B cell (primary cell): Measurements from ENCODE around the gene CDKAL1. TPM values are rescaled to one million over a fixed set of nuclear protein-coding genes. Genes with fewer than 3 reads are reported as not detected.

Source experiments
- ATAC-seq: fragments of 200-7000 bp; cut with Tn5 transposase; one replicate; pipeline ENCODE4 v1.10.0; 2021; ENCODE audit warnings: low read depth, mild to moderate bottlenecking, moderate number of reproducible peaks, moderate library complexity
- CTCF ChIA-PET: fragments of 350-600 bp; sonication (Branson Sonifier 250); formaldehyde crosslinking; loops from one replicate; lab custom pipeline; 2021; ENCODE audit warnings: antibody characterized with exemption, inconsistent platforms; lab: Charles Lee
- POLR2A ChIA-PET: fragments of 350-600 bp; sonication (Branson Sonifier 250); formaldehyde crosslinking; loops from one replicate; lab custom pipeline; 2021; ENCODE audit warnings: antibody characterized with exemption; lab: Charles Lee
- DNase-seq: peaks from one replicate; pipeline ENCODE4 v3.0.0; 2013
- H2AFZ ChIP-seq: 2 replicates; pipeline ENCODE4 v1.6.1; 2012; ENCODE audit warnings: mild to moderate bottlenecking, low read depth, low read length; ENCODE audit not compliant: insufficient read depth, poor library complexity, severe bottlenecking
- H3K27ac ChIP-seq, 2 donors: 1 replicate in 1 of 2; 2 replicates in 1 of 2; pipeline ENCODE4 v1.5.1; 2012 to 2013; ENCODE audit warnings: low read length in 2 of 2, mild to moderate bottlenecking in 2 of 2, moderate library complexity in 1 of 2
- H3K27me3 ChIP-seq, 4 experiments: fragments of 200-600 bp in 1 of 4; sonication (generic) in 1 of 4; replicated peaks in 1 of 4; 1 replicate in 2 of 4; 2 replicates in 2 of 4; pipeline versions ENCODE4 v1.6.1 to v1.7.0; 2013 to 2016; ENCODE audit warnings: low read length in 3 of 4, mild to moderate bottlenecking in 2 of 4, mixed read lengths in 1 of 4, moderate library complexity in 1 of 4; ENCODE audit not compliant: insufficient read depth in 4 of 4, control insufficient read depth in 3 of 4; ENCODE audit errors: control extremely low read depth in 1 of 4
- H3K36me3 ChIP-seq, 2 experiments: replicated peaks in 1 of 2; 1 replicate in 1 of 2; 2 replicates in 1 of 2; pipeline versions ENCODE4 v1.6.1 to v1.7.1; 2013; ENCODE audit warnings: low read length in 1 of 2; ENCODE audit not compliant: insufficient read depth in 2 of 2, control insufficient read depth in 1 of 2; ENCODE audit errors: control extremely low read depth in 1 of 2, extremely low read depth in 1 of 2
- H3K4me1 ChIP-seq, 2 donors: fragments of 200-600 bp in 1 of 2; sonication (generic) in 1 of 2; 1 replicate in 1 of 2; 2 replicates in 1 of 2; pipeline versions ENCODE4 v1.5.1 to v1.6.1; 2013 to 2017; ENCODE audit warnings: low read length in 2 of 2; ENCODE audit not compliant: control insufficient read depth in 2 of 2, insufficient read depth in 2 of 2
- H3K4me2 ChIP-seq: replicated peaks from 2 replicates; pipeline ENCODE3; 2012; ENCODE audit warnings: mild to moderate bottlenecking, low read depth, low read length; ENCODE audit not compliant: poor library complexity, severe bottlenecking
- H3K4me3 ChIP-seq, 5 experiments: fragments of 200-600 bp in 1 of 5; sonication (generic) in 1 of 5; 1 replicate in 3 of 5; 2 replicates in 2 of 5; pipeline versions ENCODE4 v1.5.1 to v1.7.0; 2011 to 2016; ENCODE audit warnings: low read length in 4 of 5, mild to moderate bottlenecking in 4 of 5, low read depth in 2 of 5, control low read depth in 1 of 5, moderate library complexity in 1 of 5; ENCODE audit not compliant: insufficient read depth in 1 of 5; ENCODE audit errors: control extremely low read depth in 1 of 5, extremely low read depth in 1 of 5
- H3K79me2 ChIP-seq: fragments of 200-600 bp; sonication (generic); one replicate; pipeline ENCODE4 v1.6.0; 2016; ENCODE audit warnings: low read length; ENCODE audit not compliant: control insufficient read depth, insufficient read depth
- H3K9ac ChIP-seq: fragments of 200-600 bp; sonication (generic); 2 replicates; pipeline ENCODE4 v1.6.1; 2017; ENCODE audit warnings: mild to moderate bottlenecking, low read length, moderate library complexity
- H3K9me3 ChIP-seq, 3 donors: one replicate each; pipeline versions ENCODE4 v1.6.1 to v1.7.1; 2013; ENCODE audit warnings: low read length in 2 of 3; ENCODE audit not compliant: control insufficient read depth in 2 of 3, insufficient read depth in 1 of 3; ENCODE audit errors: control extremely low read depth in 1 of 3
- H4K20me1 ChIP-seq: 2 replicates; pipeline ENCODE4 v1.6.0; 2012; ENCODE audit warnings: mild to moderate bottlenecking, low read length; ENCODE audit not compliant: insufficient read depth, control insufficient read depth, poor library complexity, severe bottlenecking
- H3K27ac Mint-ChIP-seq: one replicate; pipeline ENCODE4 v1.8.0; 2021; ENCODE audit warnings: mixed read lengths
- H3K27me3 Mint-ChIP-seq: one replicate; pipeline ENCODE4 v1.8.0; 2021; ENCODE audit warnings: mixed read lengths
- H3K4me1 Mint-ChIP-seq: one replicate; pipeline ENCODE4 v1.8.0; 2021; ENCODE audit warnings: mixed read lengths
- H3K4me3 Mint-ChIP-seq: one replicate; pipeline ENCODE4 v1.8.0; 2021; ENCODE audit warnings: mixed read lengths
- H3K9me3 Mint-ChIP-seq: one replicate; pipeline ENCODE4 v1.8.0; 2022; ENCODE audit warnings: mixed read lengths; ENCODE audit not compliant: insufficient read depth
- EZH2 ChIP-seq: IDR thresholded peaks from 2 replicates; pipeline ENCODE4 v1.6.1; 2012; ENCODE audit warnings: borderline replicate concordance, low read depth, mild to moderate bottlenecking, moderate library complexity, low read length; ENCODE audit not compliant: insufficient read depth, poor library complexity, severe bottlenecking
- WGBS: methylation state at CpG from one replicate; pipeline ENCODE4 v1.1.5; 2013; ENCODE audit warnings: missing lambda C conversion rate; ENCODE audit not compliant: insufficient coverage; 5-methylcytosine and 5-hydroxymethylcytosine counted together
- intact Hi-C: fragments of 100-400 bp; cut with micrococcal nuclease; formaldehyde crosslinking; loops from one replicate; pipeline ENCODE4 v1.10.0; 2022
- polyA plus RNA-seq: library from polyadenylated mRNA; depleted of rRNA; stranded (reverse); fragments of >200 nt; gene quantifications from 2 replicates; pipeline ENCODE4 v1.2.3, GENCODE V29; 2012
- total RNA-seq, 2 donors: library from RNA; stranded (reverse); fragments of 120-200 nt in 1 of 2; gene quantifications; 1 replicate in 1 of 2; 2 replicates in 1 of 2; pipeline versions ENCODE4 v1.2.3 to v1.2.4, GENCODE V29; 2013 to 2022
- TF ChIP-seq, protein P1 (sequence below): fragments of 200-600 bp; IDR thresholded peaks from one replicate; pipeline ENCODE4 v1.8.0; 2022; ENCODE audit warnings: antibody characterized with exemption, mild to moderate bottlenecking

Gene CDKAL1
- total and polyA plus RNA-seq, 2 donors (not counting 1 experiment from before 2014, with no cell fraction given) = 6.1 to 33.3 TPM

DNA sequence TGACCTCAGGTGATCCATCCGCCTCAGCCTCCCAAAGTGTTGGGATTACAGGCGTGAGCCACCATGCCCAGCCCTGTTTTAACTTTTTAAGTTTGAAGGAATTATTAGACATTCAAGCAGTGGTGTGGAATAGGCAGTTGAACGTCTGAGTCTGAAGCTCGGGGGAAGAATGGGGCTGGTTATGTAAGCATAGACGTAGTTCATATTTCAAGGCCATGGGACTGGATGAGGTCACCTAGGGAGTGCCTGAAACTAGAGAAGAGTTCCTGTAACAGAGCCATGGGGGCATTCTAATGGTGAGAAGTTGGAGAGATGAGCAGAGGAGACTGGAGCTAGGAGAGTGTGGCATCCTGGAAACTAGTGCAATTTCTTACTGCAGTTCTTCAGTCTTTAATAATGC lies 6.4 kb downstream of the CDKAL1 start:
- Mint-ChIP-seq H3K27me3 (no peaks in the 10 kb centered on the region), H3K4me1 (peaks cover 20% of the 10 kb centered on the region), H3K9me3 (no peaks in the 10 kb centered on the region), H3K4me3 (no peak overlapping the region), H3K27ac (no peak overlapping the region)
- Histone ChIP-seq H3K79me2 (peaks cover 61% of the 10 kb centered on the region), H3K4me2 (no peak overlapping the region), H3K9ac (no peak overlapping the region), H3K36me3 (peaks cover 8 to 36% of the 10 kb centered on the region in 2 experiments), H3K4me1 (peaks cover under 1 to 4% of the 10 kb centered on the region in 2 donors), H3K9me3 (no peaks in the 10 kb centered on the region), H2AFZ (no peak overlapping the region), H3K4me3 (no peak overlapping the region), H4K20me1 (peaks cover 20% of the 10 kb centered on the region), H3K27ac (no peak overlapping the region), H3K27me3 (no peaks in the 10 kb centered on the region)
- intact Hi-C loops = no loop called here
- DNase-seq (no peak), ATAC-seq (no peak)
- 93% methylated on average over 5 of the region's 5 CpGs for WGBS
- CTCF ChIA-PET = interaction anchor here (0.5 to 2.2 kb wide), 3 partner anchors 10 to 23 kb away, joined by 3 to 8 read pairs (median 4); no protein-coding TSS in a partner anchor
- POLR2A ChIA-PET = no interaction called here
- TF ChIP-seq, protein P1, sequence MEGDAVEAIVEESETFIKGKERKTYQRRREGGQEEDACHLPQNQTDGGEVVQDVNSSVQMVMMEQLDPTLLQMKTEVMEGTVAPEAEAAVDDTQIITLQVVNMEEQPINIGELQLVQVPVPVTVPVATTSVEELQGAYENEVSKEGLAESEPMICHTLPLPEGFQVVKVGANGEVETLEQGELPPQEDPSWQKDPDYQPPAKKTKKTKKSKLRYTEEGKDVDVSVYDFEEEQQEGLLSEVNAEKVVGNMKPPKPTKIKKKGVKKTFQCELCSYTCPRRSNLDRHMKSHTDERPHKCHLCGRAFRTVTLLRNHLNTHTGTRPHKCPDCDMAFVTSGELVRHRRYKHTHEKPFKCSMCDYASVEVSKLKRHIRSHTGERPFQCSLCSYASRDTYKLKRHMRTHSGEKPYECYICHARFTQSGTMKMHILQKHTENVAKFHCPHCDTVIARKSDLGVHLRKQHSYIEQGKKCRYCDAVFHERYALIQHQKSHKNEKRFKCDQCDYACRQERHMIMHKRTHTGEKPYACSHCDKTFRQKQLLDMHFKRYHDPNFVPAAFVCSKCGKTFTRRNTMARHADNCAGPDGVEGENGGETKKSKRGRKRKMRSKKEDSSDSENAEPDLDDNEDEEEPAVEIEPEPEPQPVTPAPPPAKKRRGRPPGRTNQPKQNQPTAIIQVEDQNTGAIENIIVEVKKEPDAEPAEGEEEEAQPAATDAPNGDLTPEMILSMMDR = no peak

DNA sequence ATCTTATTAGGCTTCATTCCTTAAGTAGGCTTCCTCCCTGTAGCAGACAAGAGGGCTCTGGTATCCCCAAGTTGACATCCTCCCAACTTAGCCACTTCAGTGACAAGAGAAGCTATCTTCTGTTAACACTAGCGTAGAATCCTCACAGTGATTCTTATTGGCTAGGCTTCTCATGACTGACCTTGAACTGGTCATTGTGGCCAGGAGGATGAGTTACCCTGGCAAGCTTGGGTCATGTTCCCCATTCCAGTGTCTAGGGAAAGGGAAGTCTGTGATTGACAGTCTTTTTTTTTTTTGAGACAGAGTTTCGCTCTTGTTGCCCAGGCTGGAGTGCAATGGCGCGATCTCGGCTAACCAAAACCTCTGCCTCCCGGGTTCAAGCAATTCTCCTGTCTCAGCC lies 7.1 kb downstream of the CDKAL1 start:
- POLR2A ChIA-PET = no interaction called here
- no peaks in the 10 kb centered on the region for H3K4me1 ChIP-seq
- no peak overlapping the region for H3K9ac ChIP-seq
- intact Hi-C loops = no loop called here
- CTCF ChIA-PET = interaction anchor here (1.6 to 2.2 kb wide), 2 partner anchors 13 to 23 kb away, joined by 4 to 8 read pairs; no protein-coding TSS in a partner anchor
- ATAC-seq (no peak), DNase-seq (no peak)
- no peak overlapping the region for H2AFZ ChIP-seq
- 97% methylated on average over 6 of the region's 6 CpGs for WGBS
- peaks cover 54% of the 10 kb centered on the region for H3K79me2 ChIP-seq
- no peak for TF ChIP-seq EZH2
- TF ChIP-seq, protein P1 = no peak
- no peaks in the 10 kb centered on the region for H3K27me3 ChIP-seq
- peaks cover 20% of the 10 kb centered on the region for H4K20me1 ChIP-seq
- H3K4me3 ChIP-seq = no peak overlapping the region
- Mint-ChIP-seq H3K9me3 (no peaks in the 10 kb centered on the region), H3K27ac (no peak overlapping the region), H3K27me3 (no peaks in the 10 kb centered on the region), H3K4me1 (peaks cover 15% of the 10 kb centered on the region), H3K4me3 (no peak overlapping the region)
- H3K36me3 ChIP-seq = peaks cover 10 to 40% of the 10 kb centered on the region in 2 experiments
- no peaks in the 10 kb centered on the region for H3K9me3 ChIP-seq
- H3K4me2 ChIP-seq = no peak overlapping the region
- H3K27ac ChIP-seq = no peak overlapping the region
